GM19395 (cell line): ENCODE results near the gene UGT3A2.
A peak's percentile ranks its signal among the peaks of the same experiment; 100 is the strongest.

Experiments
- ATAC-seq: cut with Tn5 transposase; IDR thresholded peaks from one replicate; pipeline ENCODE4 v1.9.1; 2021; ENCODE audit warnings: mild to moderate bottlenecking, moderate library complexity; ENCODE audit not compliant: unreplicated experiment

Gene UGT3A2, protein sequence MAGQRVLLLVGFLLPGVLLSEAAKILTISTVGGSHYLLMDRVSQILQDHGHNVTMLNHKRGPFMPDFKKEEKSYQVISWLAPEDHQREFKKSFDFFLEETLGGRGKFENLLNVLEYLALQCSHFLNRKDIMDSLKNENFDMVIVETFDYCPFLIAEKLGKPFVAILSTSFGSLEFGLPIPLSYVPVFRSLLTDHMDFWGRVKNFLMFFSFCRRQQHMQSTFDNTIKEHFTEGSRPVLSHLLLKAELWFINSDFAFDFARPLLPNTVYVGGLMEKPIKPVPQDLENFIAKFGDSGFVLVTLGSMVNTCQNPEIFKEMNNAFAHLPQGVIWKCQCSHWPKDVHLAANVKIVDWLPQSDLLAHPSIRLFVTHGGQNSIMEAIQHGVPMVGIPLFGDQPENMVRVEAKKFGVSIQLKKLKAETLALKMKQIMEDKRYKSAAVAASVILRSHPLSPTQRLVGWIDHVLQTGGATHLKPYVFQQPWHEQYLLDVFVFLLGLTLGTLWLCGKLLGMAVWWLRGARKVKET

DNA sequence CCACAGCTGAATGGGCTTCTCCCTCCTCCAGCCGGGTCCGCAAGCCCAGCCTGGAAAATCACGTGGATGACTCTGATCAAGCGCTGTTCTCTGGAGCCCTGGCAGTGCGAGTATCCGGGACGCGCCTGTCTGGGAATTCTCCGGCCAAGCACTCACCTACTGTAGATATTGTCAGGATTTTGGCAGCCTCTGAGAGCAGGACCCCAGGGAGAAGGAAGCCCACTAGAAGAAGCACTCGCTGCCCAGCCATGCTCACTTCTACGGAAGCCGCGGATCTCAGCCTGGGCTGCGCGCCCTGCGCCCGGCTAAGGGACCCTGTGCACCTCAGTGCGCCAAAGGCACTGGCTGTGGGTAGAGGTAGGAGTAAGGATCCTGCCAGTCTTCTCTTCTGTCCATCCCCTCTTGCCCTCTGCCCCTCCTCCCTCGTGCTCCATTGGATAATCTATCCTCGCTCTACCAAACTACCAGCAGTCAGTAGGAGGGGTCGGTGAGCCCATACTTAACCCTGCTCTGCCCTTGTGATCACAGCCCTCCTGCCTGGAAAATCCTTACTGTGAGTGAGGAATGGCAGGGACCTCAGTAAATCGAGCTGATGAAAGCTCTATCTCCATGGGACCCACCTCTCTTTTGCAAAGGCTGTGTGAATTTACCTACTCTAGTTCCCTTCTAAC is at the start of gene UGT3A2:
Gene UGT3A2, minus strand, starts transcription at position 343 of the 671 bp plus-strand sequence. Its CDS starts 93 bp downstream, at position 250.
- ATAC-seq: no peak

DNA sequence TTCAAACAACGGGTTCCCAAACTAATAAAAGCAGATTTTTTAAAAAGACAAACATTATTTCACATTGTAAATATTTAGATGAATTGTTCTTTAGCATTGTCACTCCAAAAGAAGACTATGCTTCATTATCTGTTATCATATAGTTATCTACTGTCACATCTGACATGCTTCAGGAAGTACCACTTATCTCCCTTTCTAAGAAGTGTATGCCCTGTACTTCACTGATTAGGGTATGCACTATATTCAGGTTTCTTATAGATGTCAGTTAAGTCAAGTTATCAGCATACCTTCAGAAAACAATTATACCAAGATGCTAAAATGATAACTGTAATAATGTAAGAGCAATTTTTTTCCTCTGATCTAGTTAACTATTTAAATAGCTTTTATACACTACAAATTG is 44.6 kb upstream of the UGT3A2 start:
- ATAC-seq: no peak

DNA sequence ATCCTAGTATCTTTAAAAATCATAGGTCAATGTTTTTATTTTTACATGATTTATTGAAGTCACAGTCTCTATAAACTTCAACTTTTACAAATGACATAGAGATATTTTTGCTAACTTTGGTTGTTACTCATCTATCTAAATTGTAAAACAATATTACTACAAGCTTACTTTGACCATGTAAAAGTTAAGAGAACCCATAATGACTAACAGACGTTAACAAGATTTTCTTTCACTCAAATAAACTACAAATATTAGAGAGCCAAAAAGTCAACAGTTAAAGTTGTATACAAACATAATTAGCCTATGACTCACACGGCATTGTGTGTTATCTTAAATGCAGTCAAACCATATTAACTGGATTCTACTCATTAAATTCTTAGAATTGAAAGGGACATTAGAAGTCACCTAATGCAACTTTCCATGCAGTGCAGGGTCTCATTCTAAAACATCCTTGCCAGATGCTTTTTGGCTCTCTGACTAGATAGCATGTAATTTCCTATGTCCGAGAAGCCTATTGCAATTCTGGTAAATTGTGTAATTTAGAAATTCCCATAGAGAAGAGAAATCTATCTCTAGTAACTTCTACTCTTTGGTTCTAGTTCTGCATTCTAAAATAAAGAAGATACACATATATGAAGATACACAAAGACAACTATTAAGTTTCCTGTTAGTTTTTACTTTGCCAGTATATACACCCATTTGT is 42.2 kb upstream of the UGT3A2 start:
- no peak for ATAC-seq

GRCh38 chr5:36105819-36106218 is 39.1 kb upstream of the UGT3A2 start:
- ATAC-seq: no peak

GRCh38 chr5:36099748-36100147 is 33.1 kb upstream of the UGT3A2 start:
- ATAC-seq: no peak

GRCh38 chr5:36096486-36096885 is 29.8 kb upstream of the UGT3A2 start:
- no peak for ATAC-seq

GRCh38 chr5:36089989-36090388 is 23.3 kb upstream of the UGT3A2 start:
- ATAC-seq: peak; percentile 89

DNA sequence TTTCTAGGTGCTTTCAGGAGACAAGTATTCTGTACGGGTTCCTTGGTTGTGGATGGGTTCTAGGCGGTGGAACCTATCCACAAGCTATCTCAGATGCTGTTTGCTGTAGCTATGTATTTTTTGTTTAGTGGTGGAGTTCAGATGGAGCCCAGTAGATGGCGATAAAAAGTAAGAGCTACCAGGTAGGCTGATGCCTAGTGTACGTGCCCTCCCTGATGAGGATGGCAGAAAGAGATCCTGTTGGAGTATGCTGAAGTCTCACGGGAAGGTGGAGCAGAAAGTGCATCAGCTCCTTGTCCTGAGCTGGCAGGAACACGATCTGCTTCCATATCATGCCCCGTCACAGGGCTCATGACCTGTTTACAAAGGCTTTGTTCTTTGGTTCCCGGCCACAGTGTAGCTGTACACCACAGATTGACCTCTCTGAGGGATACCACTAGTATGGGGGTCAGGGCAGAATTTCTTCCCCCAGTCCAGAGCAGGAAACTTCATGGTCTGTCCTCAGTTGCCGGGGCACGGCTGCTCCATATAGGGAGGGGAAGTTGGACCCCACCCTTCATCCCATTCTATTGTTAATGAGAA is 12.6 kb upstream of the UGT3A2 start:
- peak; percentile 97 for ATAC-seq

DNA sequence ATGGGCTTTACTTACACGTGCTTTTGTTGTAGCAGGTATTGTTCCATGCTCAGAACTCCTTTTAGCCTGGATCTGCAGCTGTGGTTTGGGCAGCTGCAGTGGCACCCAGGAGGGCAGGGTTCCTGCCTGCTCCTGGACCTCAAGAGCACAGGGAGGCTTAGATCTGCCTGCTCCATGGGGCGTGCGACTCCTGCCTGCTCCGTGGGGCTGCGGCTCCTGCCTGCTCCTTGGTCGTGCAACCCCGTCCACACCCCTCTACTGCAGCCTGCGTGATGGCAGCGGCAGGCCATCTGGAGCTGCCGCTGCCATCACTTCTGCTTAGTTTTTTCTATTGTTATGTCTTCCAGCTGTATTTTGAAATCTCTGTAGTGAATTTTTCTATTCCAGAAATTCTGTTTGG is 11.7 kb upstream of the UGT3A2 start:
- no peak for ATAC-seq

- peak; percentile 82 for ATAC-seq
Measured at GRCh38 chr5:36073595-36074216, 7.0 kb upstream of the UGT3A2 start.

DNA sequence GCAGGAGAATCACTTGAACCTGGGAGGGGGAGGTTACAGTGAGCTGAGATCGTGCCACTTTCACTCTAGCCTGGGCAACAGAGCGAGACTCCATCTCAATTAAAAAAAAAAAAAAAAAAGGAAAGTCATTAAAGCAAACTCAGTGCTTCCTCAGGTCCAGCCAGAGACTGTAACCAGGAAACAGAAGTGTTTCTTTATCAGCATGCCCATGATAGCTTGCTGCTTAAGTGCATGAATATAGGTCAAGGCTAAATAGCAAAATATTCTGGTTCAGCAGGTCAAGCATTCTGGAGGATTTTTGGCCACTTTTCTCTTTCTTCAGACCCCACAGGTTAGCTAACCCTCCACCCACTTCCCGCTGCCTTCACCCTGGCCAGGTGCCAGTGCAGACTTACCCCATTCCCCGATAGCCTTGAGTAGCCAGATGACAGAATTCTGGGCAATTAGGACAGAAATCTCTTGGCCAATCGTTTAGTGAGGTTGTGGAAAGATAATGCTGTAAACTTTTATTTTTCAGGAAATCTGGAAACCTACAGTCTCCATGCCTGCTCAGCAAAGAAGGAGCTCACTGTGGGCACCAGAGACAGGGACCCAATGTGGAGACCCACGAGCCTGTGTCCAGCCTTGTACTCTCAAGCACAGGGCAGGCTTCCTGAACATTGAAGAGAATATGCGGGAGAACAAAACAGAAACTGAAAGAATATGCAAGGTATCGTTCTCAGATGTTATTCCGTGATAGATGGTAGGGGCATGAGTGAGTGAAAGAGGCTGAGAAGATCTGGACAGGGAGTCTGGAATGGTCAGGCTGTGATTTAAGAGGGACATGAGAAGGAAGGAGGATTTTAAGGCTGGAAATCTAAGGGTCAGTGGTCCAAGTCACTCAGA is 4.2 kb upstream of the UGT3A2 start:
- ATAC-seq: peak; percentile 75

- ATAC-seq: no peak
Measured at GRCh38 chr5:36068751-36069281, 2.1 kb upstream of the UGT3A2 start.

DNA sequence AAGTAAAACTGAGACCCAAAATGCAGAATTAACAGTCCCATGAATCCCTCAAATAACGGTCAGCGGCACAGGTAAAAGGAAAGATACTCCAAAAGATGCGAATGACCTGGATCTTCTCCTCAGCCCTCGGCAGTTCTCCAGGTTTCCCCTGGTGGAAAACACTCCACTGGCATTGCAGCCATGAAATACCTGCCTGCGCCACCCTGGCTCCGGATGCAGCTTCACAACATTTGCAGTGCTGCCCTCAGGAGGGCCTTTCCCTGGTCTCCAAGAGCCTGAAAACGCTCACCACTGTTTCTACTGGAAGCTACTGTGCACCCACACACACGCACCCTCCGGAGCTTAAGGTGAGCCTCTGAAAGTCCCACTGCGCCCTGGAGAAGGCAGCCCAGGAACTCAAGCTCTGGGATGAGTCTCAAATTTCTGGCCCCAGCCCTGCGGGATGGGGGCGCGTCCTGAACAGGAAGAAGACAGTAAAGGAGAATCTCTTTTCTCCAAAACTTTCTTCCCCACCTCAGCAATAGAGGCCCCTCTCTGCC is 612 bp downstream of the UGT3A2 start:
- no peak for ATAC-seq

- no peak for ATAC-seq
Measured at GRCh38 chr5:36060420-36060887, 6.2 kb downstream of the UGT3A2 start.

DNA sequence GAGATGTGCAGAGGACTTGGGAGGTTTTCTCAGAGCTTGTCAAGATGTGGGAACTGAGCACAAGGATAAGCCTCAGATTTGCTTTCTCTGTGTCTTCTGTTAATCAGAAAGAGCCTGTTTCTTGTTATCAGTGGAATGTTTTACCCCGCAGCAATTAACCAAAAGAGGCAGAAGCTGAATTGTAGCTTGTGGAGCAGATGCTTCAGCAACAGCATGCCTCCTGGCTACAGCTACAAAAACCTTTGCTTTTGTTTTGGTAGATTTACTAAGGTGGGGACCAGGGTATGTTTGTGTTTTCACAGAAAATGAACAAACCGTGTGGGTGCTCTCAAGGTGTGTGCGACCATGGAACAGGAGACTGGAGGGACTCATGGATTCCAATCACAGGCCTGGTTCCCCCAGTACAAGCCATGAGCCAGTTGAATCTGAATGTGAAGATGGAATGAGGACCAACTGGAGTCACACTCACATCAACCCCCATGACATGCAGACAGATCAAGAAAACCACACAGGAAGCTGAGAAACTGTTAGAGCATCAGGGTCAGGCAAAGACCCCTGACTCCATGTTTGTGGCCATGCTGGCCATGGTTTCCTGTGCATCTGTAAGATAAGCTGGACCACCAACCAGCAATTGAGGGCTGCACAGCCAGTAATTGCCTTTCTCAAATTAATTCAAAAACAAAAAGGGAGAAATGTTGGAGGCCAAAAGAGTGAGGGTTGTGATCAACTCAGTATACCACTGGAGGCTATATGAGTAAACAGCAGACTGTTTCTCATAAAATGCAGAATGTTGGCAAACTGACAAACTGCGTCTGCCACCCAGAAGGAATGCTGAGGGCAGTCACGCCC is 6.9 kb downstream of the UGT3A2 start:
- ATAC-seq: no peak

DNA sequence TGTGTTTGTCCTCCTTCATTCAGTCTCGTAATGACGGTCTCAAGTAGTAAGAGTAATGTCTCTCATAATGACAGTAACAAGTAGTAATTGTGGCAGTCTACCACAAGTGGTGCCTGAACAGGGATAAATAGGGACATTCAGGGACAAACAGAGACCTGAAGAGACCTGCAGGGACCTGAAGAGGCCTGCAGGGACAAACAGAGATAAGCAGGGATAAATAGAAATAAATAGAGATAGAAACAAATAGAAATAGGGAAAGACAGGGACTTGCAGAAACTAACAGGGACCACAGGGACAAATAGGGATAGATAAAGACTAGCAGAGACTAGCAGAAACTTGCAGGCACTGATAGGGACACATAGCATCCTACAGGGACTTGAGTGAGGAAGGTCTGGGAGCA is 7.9 kb downstream of the UGT3A2 start:
- ATAC-seq: no peak

- no peak for ATAC-seq
Measured at GRCh38 chr5:36057386-36057785, 9.3 kb downstream of the UGT3A2 start.

DNA sequence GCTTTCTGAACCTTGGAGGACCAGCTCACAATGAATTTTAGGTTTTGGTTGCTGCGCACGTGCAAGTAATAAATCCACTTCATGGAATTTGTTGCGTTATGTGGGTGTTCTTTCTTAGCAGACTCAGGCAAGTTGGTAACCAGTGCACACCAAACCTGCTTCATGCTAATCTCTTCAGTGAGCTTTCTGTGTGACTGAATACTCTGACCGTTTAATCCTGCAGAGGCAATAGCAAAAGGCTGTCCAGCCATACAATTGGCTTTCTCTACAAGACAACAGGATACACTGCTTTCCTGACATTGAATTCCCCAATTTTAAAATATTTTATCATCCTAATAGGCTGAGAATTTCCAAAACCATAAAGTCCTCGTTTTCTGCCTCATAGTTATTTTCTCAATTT is 10.3 kb downstream of the UGT3A2 start:
- no peak for ATAC-seq
